Activated naive CD4-positive, alpha-beta T cell treated with anti-CD3 and anti-CD28 coated beads, Interleukin-2, amount 50 U/mL, for 72 hours (primary cell): ENCODE results near the gene PPP1CC. TPM values are rescaled to one million over a fixed set of nuclear protein-coding genes. Genes with fewer than 3 reads are reported as not detected.
A peak's percentile ranks its signal among the peaks of the same experiment; 100 is the strongest.
"Not testable (repeated sequence)": the region's sequence is repeated elsewhere in the genome, so short reads cannot be mapped to it uniquely, and the experiment has no call there.

Experiments
- ATAC-seq, 2 donors: fragments of 150-1000 bp; cut with Tn5 transposase; 2 replicates each; pipeline ENCODE4 v1.10.0; 2021; ENCODE audit warnings: mild to moderate bottlenecking in 2 of 2, moderate library complexity in 2 of 2
- DNase-seq, 2 donors: peaks; one replicate each; pipeline ENCODE4 v3.0.0; 2021 to 2022; ENCODE audit warnings: low spot score in 2 of 2
- H3K27ac Mint-ChIP-seq, 2 donors: one replicate each; pipeline ENCODE4 v1.8.0; 2022; ENCODE audit warnings: mild to moderate bottlenecking in 2 of 2, mixed read lengths in 2 of 2
- H3K36me3 Mint-ChIP-seq, 2 donors: one replicate each; pipeline ENCODE4 v1.8.0; 2022; ENCODE audit warnings: mixed read lengths in 2 of 2
- H3K9me3 Mint-ChIP-seq, 2 donors: one replicate each; pipeline ENCODE4 v1.8.0; 2022; ENCODE audit warnings: mixed read lengths in 2 of 2
- total RNA-seq, 2 donors: library from RNA; stranded (reverse); gene quantifications; one replicate each; pipeline ENCODE4 v1.2.3, GENCODE V29; 2022

Gene PPP1CC
- total RNA-seq = 100 to 1,000 TPM; 190 to 343 TPM

DNA sequence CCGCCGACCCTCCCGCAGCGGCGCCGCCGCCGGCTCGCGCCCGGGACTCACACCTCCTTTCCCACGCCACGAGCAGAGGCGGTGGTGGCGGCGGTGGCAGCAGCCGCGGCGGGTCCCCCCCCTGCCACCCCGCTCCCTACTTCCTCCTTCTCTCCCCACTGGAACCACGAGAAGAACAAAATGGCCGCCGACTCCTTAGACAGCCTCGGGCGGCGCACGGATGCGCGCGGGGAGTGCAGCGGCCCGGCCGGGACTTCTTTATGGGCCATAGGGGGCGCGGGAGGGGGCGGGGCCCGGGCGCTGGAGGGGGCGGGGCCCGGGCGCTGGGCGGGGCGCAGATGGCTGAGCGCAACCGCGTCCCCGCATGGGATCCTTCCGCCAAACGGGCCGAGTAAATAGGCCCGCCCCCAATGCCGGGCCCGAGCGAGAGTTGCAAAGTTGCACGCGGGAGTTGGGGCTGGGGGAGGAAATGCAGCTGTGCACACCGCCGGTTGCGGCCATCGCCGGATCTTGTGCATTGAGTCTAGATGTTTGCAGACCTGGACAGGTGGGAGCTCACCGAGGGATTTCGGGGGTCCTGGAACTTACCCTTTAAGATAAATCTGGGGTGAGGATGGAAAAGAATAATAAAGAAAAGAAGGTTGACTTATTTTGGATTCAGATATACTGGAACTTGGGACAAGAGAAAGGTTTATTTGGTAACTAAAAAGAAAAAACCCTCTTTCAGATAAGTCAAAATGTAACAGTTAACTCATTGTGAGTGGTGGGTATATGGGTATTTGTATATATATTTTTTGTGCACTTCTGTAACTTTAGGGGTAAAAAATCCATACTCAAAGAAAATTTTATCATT is at the start of gene PPP1CC:
TSS of gene PPP1CC (minus strand) at position 174 of the 853 bp plus-strand sequence. CDS start 184 bp downstream, outside the sequence.
- H3K9me3 Mint-ChIP-seq = peaks cover 0 to 4% of the 10 kb centered on the region in 2 donors
- ATAC-seq (peak; percentile 85 to 90), DNase-seq (peak; percentile 88 to 89)
- peaks cover 12 to 47% of the 10 kb centered on the region in 2 donors for H3K36me3 Mint-ChIP-seq
- peak within 1 kb of the TSS; percentile 98 to 99 for H3K27ac Mint-ChIP-seq

GRCh38 chr12:110791589-110791988 is 48.9 kb upstream of the PPP1CC start:
- ATAC-seq (peak; percentile 91), DNase-seq (no peak)
- H3K9me3 Mint-ChIP-seq = no peaks in the 10 kb centered on the region
- H3K36me3 Mint-ChIP-seq = no peaks in the 10 kb centered on the region
- peak overlapping the region in 1 of 2 donors; percentile 41 for H3K27ac Mint-ChIP-seq

DNA sequence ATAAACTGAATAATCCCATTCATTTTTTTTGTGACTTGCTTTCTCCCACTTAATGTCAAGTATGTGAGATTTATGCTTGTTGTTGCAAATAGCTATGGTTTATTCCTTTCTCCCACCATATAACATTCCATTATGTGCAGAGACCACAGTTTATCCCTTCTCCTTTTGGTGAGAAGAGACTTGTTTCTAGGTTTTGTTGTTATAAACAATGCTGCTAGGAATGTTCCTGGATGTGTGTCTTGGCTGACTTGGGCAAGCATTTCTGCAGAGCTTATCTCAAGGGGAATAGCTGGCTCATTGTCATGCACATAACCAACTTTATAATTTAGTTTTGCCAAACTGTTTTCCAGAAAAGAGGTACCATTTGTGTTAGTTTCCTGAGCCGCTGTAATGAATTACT is 47.6 kb upstream of the PPP1CC start:
- no peaks in the 10 kb centered on the region for H3K36me3 Mint-ChIP-seq
- DNase-seq = no peak
- H3K9me3 Mint-ChIP-seq = no peaks in the 10 kb centered on the region
- no peak for ATAC-seq
- no peak overlapping the region for H3K27ac Mint-ChIP-seq

DNA sequence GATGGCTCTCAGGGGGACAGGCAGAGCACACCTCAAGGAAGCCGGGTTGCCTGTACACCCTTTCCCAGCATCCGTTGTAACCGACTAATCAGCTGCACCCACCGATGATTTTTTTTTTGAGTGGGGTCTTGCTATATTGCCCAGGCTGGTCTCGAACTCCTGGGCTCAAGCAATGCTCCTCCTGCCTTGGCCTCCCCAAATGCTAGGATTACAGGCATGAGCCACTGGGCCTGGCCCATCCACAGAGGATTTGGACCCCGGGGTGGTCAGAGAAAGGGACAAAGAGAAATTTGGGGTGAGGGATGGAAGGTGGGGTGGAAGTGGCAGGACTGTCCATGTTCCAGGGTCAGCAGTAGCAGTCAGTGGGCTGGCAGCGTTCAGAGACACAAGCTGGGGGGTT is 43.3 kb upstream of the PPP1CC start:
- no peak overlapping the region for H3K27ac Mint-ChIP-seq

DNA sequence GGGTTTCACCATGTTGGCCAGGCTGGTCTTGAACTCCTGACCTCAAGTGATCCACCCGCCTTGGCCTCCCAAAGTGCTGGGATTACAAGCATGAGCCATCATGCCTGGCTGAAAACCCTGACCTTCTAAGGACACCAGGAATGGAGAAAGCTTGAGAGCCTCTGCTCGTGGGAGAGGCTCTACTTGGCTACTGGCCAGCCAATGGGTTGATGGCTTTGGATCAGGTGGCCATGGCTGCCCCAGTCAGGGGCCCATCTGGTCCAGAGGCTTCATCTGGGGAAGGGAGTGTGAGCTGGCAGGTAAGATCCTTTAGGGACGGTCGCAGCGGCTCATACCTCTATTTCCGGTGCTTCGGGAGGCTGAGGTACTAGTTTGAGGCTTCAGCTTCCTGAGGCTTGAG is 42.5 kb upstream of the PPP1CC start:
- no peak overlapping the region for H3K27ac Mint-ChIP-seq
- no peak for DNase-seq
- no peaks in the 10 kb centered on the region for H3K36me3 Mint-ChIP-seq
- H3K9me3 Mint-ChIP-seq = no peaks in the 10 kb centered on the region
- no peak for ATAC-seq

More for the DNA sequence above, 43.3 kb upstream of the PPP1CC start:
- Mint-ChIP-seq H3K9me3 (no peaks in the 10 kb centered on the region), H3K36me3 (no peaks in the 10 kb centered on the region)
- ATAC-seq (no peak), DNase-seq (no peak)

GRCh38 chr12:110782922-110783321 is 40.2 kb upstream of the PPP1CC start:
- Mint-ChIP-seq H3K27ac (no peak overlapping the region), H3K36me3 (peaks cover 0 to 6% of the 10 kb centered on the region in 2 donors), H3K9me3 (peaks cover 0 to 3% of the 10 kb centered on the region in 2 donors)
- ATAC-seq (no peak), DNase-seq (no peak)

GRCh38 chr12:110782094-110782493 is 39.4 kb upstream of the PPP1CC start:
- Mint-ChIP-seq H3K9me3 (peaks cover 0 to 3% of the 10 kb centered on the region in 2 donors), H3K27ac (no peak overlapping the region), H3K36me3 (peaks cover 0 to 6% of the 10 kb centered on the region in 2 donors)
- no peak for DNase-seq
- no peak for ATAC-seq

- Mint-ChIP-seq H3K9me3 (peaks cover 0 to 3% of the 10 kb centered on the region in 2 donors), H3K27ac (peak overlapping the region; percentile 85 to 91), H3K36me3 (peaks cover 0 to 6% of the 10 kb centered on the region in 2 donors)
- peak; percentile 25 to 51 for ATAC-seq
- peak; percentile 53 to 57 for DNase-seq
Observed at GRCh38 chr12:110780448-110780847, 37.8 kb upstream of the PPP1CC start.

- Mint-ChIP-seq H3K36me3 (peaks cover 0 to 10% of the 10 kb centered on the region in 2 donors), H3K9me3 (peaks cover 0 to 6% of the 10 kb centered on the region in 2 donors), H3K27ac (peak overlapping the region; percentile 85 to 91)
- ATAC-seq (no peak), DNase-seq (no peak)
Observed at GRCh38 chr12:110778833-110779577, 36.3 kb upstream of the PPP1CC start.

GRCh38 chr12:110776410-110776809 is 33.7 kb upstream of the PPP1CC start:
- H3K36me3 Mint-ChIP-seq = peaks cover 0 to 24% of the 10 kb centered on the region in 2 donors
- peaks cover 4 to 6% of the 10 kb centered on the region in 2 donors for H3K9me3 Mint-ChIP-seq
- DNase-seq (peak; percentile 64 to 73), ATAC-seq (peak; percentile 90 to 91)
- H3K27ac Mint-ChIP-seq = peak overlapping the region; percentile 85 to 96

GRCh38 chr12:110775997-110776396 is 33.3 kb upstream of the PPP1CC start:
- Mint-ChIP-seq H3K36me3 (peaks cover 0 to 29% of the 10 kb centered on the region in 2 donors), H3K27ac (peak overlapping the region; percentile 85 to 96), H3K9me3 (peaks cover 4 to 6% of the 10 kb centered on the region in 2 donors)
- ATAC-seq (peak; percentile 37 to 46), DNase-seq (no peak)

- peak overlapping the region in 1 of 2 donors; percentile 9 for H3K27ac Mint-ChIP-seq
- no peak for ATAC-seq
Observed at GRCh38 chr12:110774824-110775223, 32.1 kb upstream of the PPP1CC start.

GRCh38 chr12:110768960-110769359 is 26.3 kb upstream of the PPP1CC start:
- peaks cover 0 to 4% of the 10 kb centered on the region in 2 donors for H3K9me3 Mint-ChIP-seq
- H3K27ac Mint-ChIP-seq = no peak overlapping the region
- peaks cover 0 to 20% of the 10 kb centered on the region in 2 donors for H3K36me3 Mint-ChIP-seq
- ATAC-seq (no peak), DNase-seq (no peak)

More at GRCh38 chr12:110774824-110775223, 32.1 kb upstream of the PPP1CC start:
- peaks cover 0 to 30% of the 10 kb centered on the region in 2 donors for H3K36me3 Mint-ChIP-seq
- peaks cover 4% of the 10 kb centered on the region in 2 donors for H3K9me3 Mint-ChIP-seq
- DNase-seq = no peak

GRCh38 chr12:110767863-110768262 is 25.2 kb upstream of the PPP1CC start:
- Mint-ChIP-seq H3K27ac (no peak overlapping the region), H3K9me3 (peaks cover 0 to 4% of the 10 kb centered on the region in 2 donors), H3K36me3 (peaks cover 0 to 17% of the 10 kb centered on the region in 2 donors)
- ATAC-seq = no peak
- no peak for DNase-seq

DNA sequence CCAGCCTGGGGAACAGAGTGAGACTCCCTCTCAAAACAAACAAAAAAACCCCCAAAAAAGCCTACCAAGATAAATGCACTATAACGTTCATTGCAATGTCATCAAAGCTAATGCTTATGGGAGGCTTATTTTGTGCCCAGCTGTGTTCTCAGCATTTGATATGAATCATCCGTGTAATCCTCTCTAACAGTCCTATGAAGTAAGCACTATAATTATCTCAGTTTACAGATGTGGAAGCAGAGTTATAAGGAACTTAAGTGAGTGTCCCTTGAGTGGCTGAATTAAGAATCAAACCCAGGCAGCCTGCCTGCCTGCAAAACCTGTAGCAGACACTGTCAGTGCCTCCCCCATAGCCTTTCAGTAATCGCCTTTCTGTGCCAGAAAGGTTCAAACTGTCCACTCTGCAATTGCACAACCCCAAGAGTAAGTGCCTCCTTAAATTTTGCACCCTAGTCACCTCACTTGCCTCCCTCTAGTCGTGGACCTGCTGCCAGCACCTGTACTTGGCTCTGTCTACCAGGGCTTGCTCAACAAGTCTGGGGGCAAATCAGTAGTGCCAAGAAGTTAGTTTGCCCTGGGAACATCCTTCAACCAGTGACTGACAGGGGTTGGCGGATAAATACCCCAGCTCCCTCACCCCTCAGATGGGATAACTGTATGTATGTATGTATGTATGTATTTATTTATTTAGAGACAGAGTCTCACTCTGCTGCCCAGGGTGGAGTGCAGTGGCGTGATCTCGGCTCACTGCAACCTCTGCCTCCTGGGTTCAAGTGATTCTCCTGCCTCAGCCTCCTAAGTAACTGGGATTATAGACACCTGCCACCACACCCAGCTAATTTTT is 23.8 kb upstream of the PPP1CC start:
- ATAC-seq = no peak
- no peak for DNase-seq
- no peaks in the 10 kb centered on the region for H3K9me3 Mint-ChIP-seq
- no peak overlapping the region for H3K27ac Mint-ChIP-seq
- H3K36me3 Mint-ChIP-seq = peaks cover 0 to 7% of the 10 kb centered on the region in 2 donors

DNA sequence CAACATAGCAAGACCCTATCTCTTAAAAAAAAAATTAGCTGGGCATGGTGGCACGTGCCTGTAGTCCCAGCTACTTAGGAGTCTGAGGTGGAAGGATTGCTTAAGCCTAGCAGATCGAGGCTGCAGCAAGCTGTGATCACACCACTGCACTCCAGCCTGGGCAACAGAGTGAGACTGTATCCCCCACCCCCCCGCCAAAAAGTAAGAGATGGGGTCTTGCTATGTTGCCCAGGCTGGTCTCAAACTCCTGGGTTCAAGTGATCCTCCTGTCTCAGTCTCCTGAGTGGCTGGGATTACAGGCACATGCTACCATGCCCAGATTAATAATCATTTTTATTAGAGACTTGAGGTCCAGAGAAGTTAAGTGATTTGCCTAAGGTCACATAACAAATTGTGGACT is 22.9 kb upstream of the PPP1CC start:
- not testable (repeated sequence) for ATAC-seq, H3K36me3 Mint-ChIP-seq, H3K27ac Mint-ChIP-seq, DNase-seq, H3K9me3 Mint-ChIP-seq
